Caki2 (cell line): Measurements from ENCODE around the gene LRCH1. TPM values are rescaled to one million over a fixed set of nuclear protein-coding genes. Genes with fewer than 3 reads are reported as not detected.

Experiments used
- DNase-seq: peaks from one replicate; pipeline ENCODE4 v3.0.0-alpha.2; 2015; ENCODE audit warnings: low read depth
- in situ Hi-C: cut with HindIII; loops from 2 replicates; pipeline ENCODE4 v1.10.0; 2016; ENCODE audit warnings: low sequenced_read_pairs, low pct_unique_long_range_greater_than_20kb, mixed read lengths
- total RNA-seq: library from RNA; depleted of rRNA; stranded (reverse); fragments of >200 nt; shearing (Covaris generic); gene quantifications from 2 replicates; pipeline ENCODE4 v1.2.3, GENCODE V29; 2014; ENCODE audit warnings: low replicate concordance

The LRCH1 gene
- total RNA-seq, 1 experiment from 2014 or later = 5.4 TPM

GRCh38 chr13:46530084-46530935, 22.7 kb upstream of the LRCH1 start:
- no peak for DNase-seq

GRCh38 chr13:46531953-46532352, 21.0 kb upstream of the LRCH1 start:
- in situ Hi-C loops = no loop called here
- DNase-seq = no peak

More at GRCh38 chr13:46530084-46530935, 22.7 kb upstream of the LRCH1 start:
- in situ Hi-C loops = no loop called here

- in situ Hi-C loops = no loop called here
- no peak for DNase-seq
Measured at GRCh38 chr13:46535002-46535401, 18.0 kb upstream of the LRCH1 start.

- in situ Hi-C loops = no loop called here
- no peak for DNase-seq
Measured at GRCh38 chr13:46535825-46536224, 17.1 kb upstream of the LRCH1 start.

- in situ Hi-C loops = no loop called here
- DNase-seq = no peak
Measured at GRCh38 chr13:46536341-46536740, 16.6 kb upstream of the LRCH1 start.

- in situ Hi-C loops = no loop called here
- DNase-seq = no peak
Measured at GRCh38 chr13:46539231-46539630, 13.7 kb upstream of the LRCH1 start.

- DNase-seq = peak; percentile 60
- in situ Hi-C loops = no loop called here
Measured at GRCh38 chr13:46541210-46541609, 11.8 kb upstream of the LRCH1 start.

- in situ Hi-C loops = no loop called here
- DNase-seq = no peak
Measured at GRCh38 chr13:46542833-46543232, 10.1 kb upstream of the LRCH1 start.

- in situ Hi-C loops = no loop called here
- DNase-seq = no peak
Measured at GRCh38 chr13:46543287-46543686, 9.7 kb upstream of the LRCH1 start.

- no peak for DNase-seq
- in situ Hi-C loops = no loop called here
Measured at GRCh38 chr13:46544208-46544607, 8.8 kb upstream of the LRCH1 start.

GRCh38 chr13:46544811-46545210, 8.2 kb upstream of the LRCH1 start:
- DNase-seq = no peak
- in situ Hi-C loops = no loop called here

- DNase-seq = no peak
- in situ Hi-C loops = no loop called here
Measured at GRCh38 chr13:46546084-46546768, 6.7 kb upstream of the LRCH1 start.

- no peak for DNase-seq
- in situ Hi-C loops = no loop called here
Measured at GRCh38 chr13:46550822-46551221, 2.1 kb upstream of the LRCH1 start.

GRCh38 chr13:46551410-46552302, 1.3 kb upstream of the LRCH1 start:
- DNase-seq = peak; percentile 65
- in situ Hi-C loops = no loop called here

GRCh38 chr13:46552303-46552682, 677 bp upstream of the LRCH1 start:
- in situ Hi-C loops = no loop called here
- no peak for DNase-seq

GRCh38 chr13:46553521-46553885, 533 bp downstream of the LRCH1 start:
- in situ Hi-C loops = no loop called here
- no peak for DNase-seq

- DNase-seq = peak; percentile 52
- in situ Hi-C loops = no loop called here
Measured at GRCh38 chr13:46553886-46554858, 1.2 kb downstream of the LRCH1 start.

- no peak for DNase-seq
- in situ Hi-C loops = no loop called here
Measured at GRCh38 chr13:46554951-46555350, 2.0 kb downstream of the LRCH1 start.
